GM12874 (cell line): ENCODE measurements around the gene NEGR1.

ENCODE experiments used
- CTCF ChIP-seq: IDR thresholded peaks from 2 replicates; pipeline ENCODE4 v1.5.1; 2011; ENCODE audit warnings: low read depth, mild to moderate bottlenecking, control low read depth, low read length, moderate library complexity; ENCODE audit not compliant: insufficient read depth

The NEGR1 gene

GRCh38 chr1:71706029-71706671 is 576.2 kb downstream of the NEGR1 start:
- TF ChIP-seq CTCF = no peak

GRCh38 chr1:71698186-71698585 is 584.2 kb downstream of the NEGR1 start:
- TF ChIP-seq CTCF = no peak

GRCh38 chr1:71695821-71696220 is 586.5 kb downstream of the NEGR1 start:
- no peak for TF ChIP-seq CTCF

GRCh38 chr1:71695084-71695483 is 587.3 kb downstream of the NEGR1 start:
- no peak for TF ChIP-seq CTCF

- TF ChIP-seq CTCF = no peak
Measured at GRCh38 chr1:71693581-71693980, 588.8 kb downstream of the NEGR1 start.

GRCh38 chr1:71689635-71690034 is 592.7 kb downstream of the NEGR1 start:
- no peak for TF ChIP-seq CTCF

- no peak for TF ChIP-seq CTCF
Measured at GRCh38 chr1:71687376-71687775, 595.0 kb downstream of the NEGR1 start.
